ENCODE measurements around the gene TMEM98.

- TF ChIP-seq BCL11A (IDR thresholded peaks at IDR 0.05; ENCODE audit: low read depth in 2 of 2, low read length in 2 of 2), result no peak
- no peak for TF ChIP-seq CEBPB (IDR thresholded peaks at IDR 0.05; ENCODE audit: low read depth, low read length)
- TF ChIP-seq CTCF (IDR thresholded peaks at IDR 0.05; ENCODE audit: control extremely low read depth in 1 of 3, insufficient read depth in 1 of 3, low read depth in 1 of 3, low read length in 3 of 3), result no peak
- no peak for TF ChIP-seq YY1 (IDR thresholded peaks at IDR 0.05; ENCODE audit: low read depth, low read length)
- no peak for TF ChIP-seq POLR2A (IDR thresholded peaks at IDR 0.05; ENCODE audit: control extremely low read depth in 1 of 2, low read depth in 2 of 2, low read length in 2 of 2)
- TF ChIP-seq EGR1 (IDR thresholded peaks at IDR 0.05; ENCODE audit: borderline replicate concordance, low read depth, low read length), result no peak
- no peak for TF ChIP-seq POLR2AphosphoS5 (IDR thresholded peaks at IDR 0.05; ENCODE audit: low read depth, low read length)
- no peak for TF ChIP-seq JUND (IDR thresholded peaks at IDR 0.05; ENCODE audit: low read length)
- no peak for TF ChIP-seq RFX5 (IDR thresholded peaks at IDR 0.05; ENCODE audit: borderline replicate concordance, low read depth, low read length)
- TF ChIP-seq HDAC6 (IDR thresholded peaks at IDR 0.05; ENCODE audit: low read depth, low read length), result no peak
- no peak for TF ChIP-seq MAFK (IDR thresholded peaks at IDR 0.05; ENCODE audit: low read depth, low read length)
- TF ChIP-seq NANOG (IDR thresholded peaks at IDR 0.05; ENCODE audit: insufficient read depth, low read depth, low read length, poor library complexity, severe bottlenecking), result no peak
- TF ChIP-seq, protein P1, sequence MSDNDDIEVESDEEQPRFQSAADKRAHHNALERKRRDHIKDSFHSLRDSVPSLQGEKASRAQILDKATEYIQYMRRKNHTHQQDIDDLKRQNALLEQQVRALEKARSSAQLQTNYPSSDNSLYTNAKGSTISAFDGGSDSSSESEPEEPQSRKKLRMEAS (IDR thresholded peaks at IDR 0.05), result no peak
- TF ChIP-seq, protein P2, sequence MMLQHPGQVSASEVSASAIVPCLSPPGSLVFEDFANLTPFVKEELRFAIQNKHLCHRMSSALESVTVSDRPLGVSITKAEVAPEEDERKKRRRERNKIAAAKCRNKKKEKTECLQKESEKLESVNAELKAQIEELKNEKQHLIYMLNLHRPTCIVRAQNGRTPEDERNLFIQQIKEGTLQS (IDR thresholded peaks at IDR 0.05; ENCODE audit: insufficient read depth, low read depth, low read length), result no peak
Measured at GRCh38 chr17:32921017-32921416, 6.9 kb upstream of the TMEM98 start.
